H1 (cell line): ENCODE data around the gene ZBTB20. TPM values are rescaled to one million over a fixed set of nuclear protein-coding genes. Genes with fewer than 3 reads are reported as not detected.

ENCODE experiments used
- CTCF ChIA-PET: fragments of 300-600 bp; sonication (Branson Sonifier 250); formaldehyde crosslinking; loops from one replicate; lab custom pipeline; 2021; ENCODE audit not compliant: partially characterized antibody; lab: Charles Lee
- POLR2A ChIA-PET: fragments of 300-600 bp; sonication (Branson Sonifier 250); formaldehyde crosslinking; loops from one replicate; lab custom pipeline; 2021; ENCODE audit warnings: inconsistent platforms; ENCODE audit not compliant: partially characterized antibody; lab: Charles Lee
- DNase-seq, 2 experiments: peaks; one replicate each; pipeline versions ENCODE4 v3.0.0 to v3.0.0-alpha.2; 2010 to 2022; ENCODE audit warnings: low spot score in 2 of 2, low read depth in 1 of 2, mixed read lengths in 1 of 2
- FAIRE-seq: peaks from 2 replicates; lab custom pipeline; 2011; peaks lifted over from hg19 to GRCh38; lab: Jason Lieb, UNC
- H2AFZ ChIP-seq: 2 replicates; pipeline ENCODE4 v1.8.1; 2012; ENCODE audit warnings: low read length, inconsistent platforms
- H2AK5ac ChIP-seq: 2 replicates; pipeline ENCODE4 v1.6.1; 2013; ENCODE audit warnings: low read depth, low read length
- H2BK120ac ChIP-seq: replicated peaks from 2 replicates; pipeline ENCODE3; 2013; ENCODE audit warnings: low read depth, low read length, inconsistent platforms
- H2BK12ac ChIP-seq: 2 replicates; pipeline ENCODE4 v1.6.1; 2013; ENCODE audit warnings: low read depth, low read length
- H2BK15ac ChIP-seq: 2 replicates; pipeline ENCODE4 v1.6.1; 2013; ENCODE audit warnings: low read length
- H2BK20ac ChIP-seq: 2 replicates; pipeline ENCODE4 v1.6.1; 2013; ENCODE audit warnings: low read length
- H2BK5ac ChIP-seq: 2 replicates; pipeline ENCODE4 v1.6.1; 2013; ENCODE audit warnings: low read depth, low read length
- H3K14ac ChIP-seq: 2 replicates; pipeline ENCODE4 v1.6.1; 2013; ENCODE audit warnings: inconsistent platforms; ENCODE audit not compliant: insufficient read length
- H3K18ac ChIP-seq: 2 replicates; pipeline ENCODE4 v1.6.1; 2013; ENCODE audit warnings: low read length; ENCODE audit errors: extremely low read depth
- H3K23ac ChIP-seq: 2 replicates; pipeline ENCODE4 v1.6.1; 2013; ENCODE audit warnings: inconsistent platforms; ENCODE audit not compliant: insufficient read length
- H3K23me2 ChIP-seq: 2 replicates; pipeline ENCODE4 v1.6.1; 2013; ENCODE audit warnings: low read depth, low read length
- H3K27ac ChIP-seq: 2 replicates; pipeline ENCODE4 v1.6.1; 2011; ENCODE audit warnings: low read depth, low read length, inconsistent platforms
- H3K27me3 ChIP-seq, 4 experiments: replicated peaks in 1 of 4; 1 replicate in 1 of 4; 2 replicates in 3 of 4; pipeline versions ENCODE4 v1.6.1 to v1.8.1; 2011 to 2013; ENCODE audit warnings: low read length in 3 of 4, mild to moderate bottlenecking in 3 of 4, inconsistent platforms in 2 of 4, mixed read lengths in 2 of 4, moderate library complexity in 1 of 4; ENCODE audit not compliant: control insufficient read depth in 3 of 4, insufficient read depth in 3 of 4; ENCODE audit errors: extremely low read depth in 1 of 4
- H3K36me3 ChIP-seq, 4 experiments: 2 replicates each; pipeline versions ENCODE4 v1.6.1 to v1.8.1; 2011 to 2013; ENCODE audit warnings: mild to moderate bottlenecking in 4 of 4, low read length in 3 of 4, moderate library complexity in 2 of 4, control low read depth in 1 of 4, inconsistent platforms in 1 of 4; ENCODE audit not compliant: insufficient read depth in 4 of 4, control insufficient read depth in 2 of 4
- H3K4ac ChIP-seq: replicated peaks from 2 replicates; pipeline ENCODE3; 2013; ENCODE audit warnings: low read length, low read depth, mixed read lengths, inconsistent platforms; ENCODE audit not compliant: insufficient read length
- H3K4me1 ChIP-seq, 4 experiments: replicated peaks in 1 of 4; 1 replicate in 1 of 4; 2 replicates in 3 of 4; pipeline versions ENCODE4 v1.6.1 to v1.8.1; 2011 to 2013; ENCODE audit warnings: low read length in 3 of 4, inconsistent platforms in 2 of 4, mixed read lengths in 1 of 4; ENCODE audit not compliant: insufficient read depth in 4 of 4, control insufficient read depth in 3 of 4
- H3K4me2 ChIP-seq, 2 experiments: 2 replicates each; pipeline versions ENCODE4 v1.6.1 to v1.8.1; 2011 to 2013; ENCODE audit warnings: low read depth in 2 of 2, low read length in 2 of 2, control low read depth in 1 of 2, inconsistent platforms in 1 of 2, mild to moderate bottlenecking in 1 of 2; ENCODE audit not compliant: insufficient read depth in 1 of 2
- H3K4me3 ChIP-seq, 4 experiments: fragments of 200-600, 300-600 bp in 1 of 4; sonication (generic), shearing (Covaris generic), sonication (Bioruptor Twin) in 1 of 4; 2 replicates each; pipeline versions ENCODE4 v1.5.1 to v1.8.1; 2011 to 2016; ENCODE audit warnings: low read length in 4 of 4, low read depth in 3 of 4, control low read depth in 2 of 4, inconsistent platforms in 2 of 4, mild to moderate bottlenecking in 2 of 4, mixed read lengths in 1 of 4, moderate library complexity in 1 of 4; ENCODE audit not compliant: insufficient read depth in 2 of 4; ENCODE audit errors: extremely low read depth in 1 of 4
- H3K56ac ChIP-seq: replicated peaks from 2 replicates; pipeline ENCODE3; 2013; ENCODE audit warnings: low read depth, mild to moderate bottlenecking, mixed read lengths, low read length, inconsistent platforms; ENCODE audit not compliant: insufficient read length
- H3K79me1 ChIP-seq: 2 replicates; pipeline ENCODE4 v1.6.1; 2013; ENCODE audit warnings: low read depth, low read length, control low read depth
- H3K79me2 ChIP-seq, 2 experiments: 2 replicates each; pipeline versions ENCODE4 v1.6.1 to v1.8.1; 2012 to 2013; ENCODE audit warnings: low read length in 2 of 2, mild to moderate bottlenecking in 2 of 2, inconsistent platforms in 1 of 2; ENCODE audit not compliant: insufficient read depth in 2 of 2, control insufficient read depth in 1 of 2
- H3K9ac ChIP-seq, 4 experiments: replicated peaks in 1 of 4; 1 replicate in 1 of 4; 2 replicates in 3 of 4; pipeline versions ENCODE4 v1.6.1 to v1.8.1; 2011 to 2013; ENCODE audit warnings: low read depth in 3 of 4, low read length in 3 of 4, control low read depth in 2 of 4, mild to moderate bottlenecking in 2 of 4, moderate library complexity in 2 of 4, inconsistent platforms in 1 of 4; ENCODE audit errors: extremely low read depth in 1 of 4
- H3K9me3 ChIP-seq, 2 experiments: 2 replicates each; pipeline versions ENCODE4 v1.6.1 to v1.8.1; 2012 to 2013; ENCODE audit warnings: mild to moderate bottlenecking in 2 of 2, moderate library complexity in 2 of 2, control low read depth in 1 of 2, inconsistent platforms in 1 of 2, low read depth in 1 of 2, low read length in 1 of 2, mixed read lengths in 1 of 2; ENCODE audit not compliant: insufficient read depth in 2 of 2
- H4K20me1 ChIP-seq, 2 experiments: replicated peaks in 1 of 2; 2 replicates each; pipeline versions ENCODE3 to v1.8.1; 2011 to 2013; ENCODE audit warnings: inconsistent platforms in 2 of 2, low read length in 2 of 2, mild to moderate bottlenecking in 1 of 2; ENCODE audit not compliant: insufficient read depth in 2 of 2, control insufficient read depth in 1 of 2
- H4K5ac ChIP-seq: 2 replicates; pipeline ENCODE4 v1.6.1; 2013; ENCODE audit warnings: low read length, low read depth, mixed read lengths, inconsistent platforms; ENCODE audit not compliant: insufficient read length
- H4K8ac ChIP-seq: 2 replicates; pipeline ENCODE4 v1.8.0; 2013; ENCODE audit warnings: mild to moderate bottlenecking, moderate library complexity, low read length, inconsistent platforms; ENCODE audit not compliant: insufficient read depth; ENCODE audit errors: extremely low read depth
- H4K91ac ChIP-seq: replicated peaks from 2 replicates; pipeline ENCODE3; 2013; ENCODE audit warnings: low read length, mixed read lengths, inconsistent platforms; ENCODE audit not compliant: insufficient read length
- BCL11A ChIP-seq, 2 experiments: IDR thresholded peaks; one replicate each; pipeline ENCODE4 v1.6.1; 2011; ENCODE audit warnings: low read depth in 2 of 2, low read length in 2 of 2, mild to moderate bottlenecking in 2 of 2
- CTBP2 ChIP-seq: IDR thresholded peaks from 2 replicates; pipeline ENCODE4 v1.7.0; 2011; ENCODE audit warnings: borderline replicate concordance, mild to moderate bottlenecking, moderate library complexity, mixed read lengths, low read length; ENCODE audit not compliant: insufficient read depth, insufficient read length
- PHF8 ChIP-seq: fragments of 200-600 bp; sonication (generic); conservative IDR thresholded peaks from 2 replicates; pipeline ENCODE4 v1.7.1; 2012; ENCODE audit warnings: low read depth, mild to moderate bottlenecking, inconsistent platforms, low read length, moderate library complexity
- RFX5 ChIP-seq: IDR thresholded peaks from 2 replicates; pipeline ENCODE4 v1.6.1; 2011; ENCODE audit warnings: low read depth, low read length, improper control_type of control experiment, borderline replicate concordance
- WGBS, 2 experiments: shearing (Covaris generic) in 1 of 2; methylation state at CpG; one replicate each; pipeline versions ENCODE4 v1.1.6 to v1.1.7; 2013 to 2015; ENCODE audit warnings: low lambda C conversion rate in 2 of 2, mixed read lengths in 2 of 2, inconsistent platforms in 1 of 2, low coverage in 1 of 2, missing lambda C conversion rate in 1 of 2; ENCODE audit not compliant: insufficient replicate concordance in 2 of 2, insufficient coverage in 1 of 2, insufficient read length in 1 of 2; ENCODE audit errors: extremely low coverage in 1 of 2, missing lambda C conversion rate in 1 of 2; 5-methylcytosine and 5-hydroxymethylcytosine counted together
- polyA plus RNA-seq, 7 experiments: library from polyadenylated mRNA; depleted of rRNA in 3 of 7; stranded (reverse) in 5 of 7; unstranded in 2 of 7; fragments of >200 nt in 5 of 7; fragments of 200-250 nt in 2 of 7; gene quantifications; 1 replicate in 5 of 7; 2 replicates in 1 of 7; 4 replicates in 1 of 7; pipeline versions ENCODE4 v1.2.1 to v1.2.3, GENCODE V29; 2011 to 2013; ENCODE audit warnings: missing spikeins in 2 of 7, mixed read lengths in 2 of 7
- total RNA-seq: library from RNA; stranded (reverse); fragmentation: NEBNext Ultra II Directional; extraction: Animal tissue kit (Norgen Biotek cat#: 25700); gene quantifications from 2 replicates; pipeline ENCODE4 v1.2.1, GENCODE V29; 2021

ZBTB20 gene
- total and polyA plus RNA-seq, 2 of the 8 experiments (the other 6 are each of a cell fraction or from before 2014, with no cell fraction given) = 0.35 to 1.3 TPM

DNA sequence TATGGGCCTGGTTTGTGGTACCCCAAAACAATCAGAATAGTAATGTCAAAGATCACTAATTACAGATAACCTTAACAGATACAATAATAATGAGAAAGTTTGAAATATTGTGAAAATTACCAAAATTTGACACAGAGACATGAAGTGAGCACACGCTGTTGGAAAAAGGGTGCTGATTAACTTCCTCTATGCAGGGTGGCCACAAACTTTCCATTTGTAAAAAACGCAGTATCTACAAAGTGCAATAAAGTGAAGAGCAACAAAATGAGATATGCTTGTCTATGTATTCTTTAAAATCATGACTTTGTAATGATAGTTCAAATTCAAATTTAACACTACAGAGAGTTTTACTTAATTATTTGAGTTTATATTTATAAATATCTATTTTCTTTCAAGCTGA, 860.8 kb downstream of the ZBTB20 start:
- H4K20me1 ChIP-seq = no peaks in the 10 kb centered on the region
- no peak overlapping the region for H2BK5ac ChIP-seq
- H2BK120ac ChIP-seq = no peak overlapping the region
- H3K4me2 ChIP-seq = no peak overlapping the region
- H3K36me3 ChIP-seq = no peaks in the 10 kb centered on the region
- H3K27ac ChIP-seq = no peak overlapping the region
- no peak overlapping the region for H3K9ac ChIP-seq
- H3K27me3 ChIP-seq = no peaks in the 10 kb centered on the region
- H3K23ac ChIP-seq = no peak overlapping the region
- ChIA-PET POLR2A (no interaction called here), CTCF (interaction anchor here (0.6 to 1.6 kb wide), 3 partner anchors 10 to 77 kb away, joined by 3 to 5 read pairs (median 3); no protein-coding TSS in a partner anchor)
- H3K23me2 ChIP-seq = no peaks in the 10 kb centered on the region
- TF ChIP-seq CTBP2 (no peak), PHF8 (no peak), RFX5 (no peak), BCL11A (IDR thresholded peaks at IDR 0.05; ENCODE audit: low read depth in 2 of 2, low read length in 2 of 2) (no peak)
- H3K18ac ChIP-seq = no peak overlapping the region
- H4K5ac ChIP-seq = no peak overlapping the region
- H2AK5ac ChIP-seq = no peak overlapping the region
- DNase-seq = no peak
- no peak overlapping the region for H2BK12ac ChIP-seq
- H2AFZ ChIP-seq = no peak overlapping the region
- H2BK20ac ChIP-seq = no peak overlapping the region
- no peak overlapping the region for H4K8ac ChIP-seq
- H4K91ac ChIP-seq = no peak overlapping the region
- no peak overlapping the region for H3K4ac ChIP-seq
- no peak for FAIRE-seq
- H3K14ac ChIP-seq = no peak overlapping the region
- H3K79me2 ChIP-seq = no peaks in the 10 kb centered on the region
- H3K4me1 ChIP-seq = peaks cover 0 to 3% (median 2%) of the 10 kb centered on the region in 4 experiments; a peak in 2 of 7 replicates
- WGBS, 2 experiments = 91% methylated on average over 2 of the region's 2 CpGs; no CpG with 5 or more reads in 1 of the 2 experiments
- H2BK15ac ChIP-seq = no peak overlapping the region
- H3K9me3 ChIP-seq = no peaks in the 10 kb centered on the region
- H3K79me1 ChIP-seq = no peaks in the 10 kb centered on the region
- no peak overlapping the region for H3K56ac ChIP-seq
- no peak overlapping the region for H3K4me3 ChIP-seq
